ENCODE results near the gene PTK7.
A peak's percentile ranks its signal among the peaks of the same experiment; 100 is the strongest.
"Not testable (repeated sequence)": the region's sequence is repeated elsewhere in the genome, so short reads cannot be mapped to it uniquely, and the experiment has no call there.

Gene PTK7

GRCh38 chr6:43120101-43120763, 44.1 kb downstream of the PTK7 start:
- no peak for DNase-seq

- no peak for DNase-seq
Observed at GRCh38 chr6:43120944-43121913, 45.1 kb downstream of the PTK7 start.

GRCh38 chr6:43122146-43122545, 46.0 kb downstream of the PTK7 start:
- DNase-seq: no peak

GRCh38 chr6:43123461-43124314, 47.6 kb downstream of the PTK7 start:
- DNase-seq: no peak

- DNase-seq: no peak
Observed at GRCh38 chr6:43124481-43124880, 48.4 kb downstream of the PTK7 start.

GRCh38 chr6:43125119-43125518, 49.0 kb downstream of the PTK7 start:
- DNase-seq: no peak

- no peak for DNase-seq
Observed at GRCh38 chr6:43125555-43125954, 49.4 kb downstream of the PTK7 start.

- no peak for DNase-seq
Observed at GRCh38 chr6:43127180-43127579, 51.1 kb downstream of the PTK7 start.

- DNase-seq: no peak
Observed at GRCh38 chr6:43127877-43128276, 51.8 kb downstream of the PTK7 start.

- DNase-seq: no peak
Observed at GRCh38 chr6:43128926-43129325, 52.8 kb downstream of the PTK7 start.

GRCh38 chr6:43129434-43130194, 53.5 kb downstream of the PTK7 start:
- DNase-seq: no peak

GRCh38 chr6:43130429-43130828, 54.3 kb downstream of the PTK7 start:
- DNase-seq: no peak

- not testable (repeated sequence) for DNase-seq
Observed at GRCh38 chr6:43131379-43131778, 55.3 kb downstream of the PTK7 start.

- DNase-seq: no peak
Observed at GRCh38 chr6:43138267-43138666, 62.2 kb downstream of the PTK7 start.

- not testable (repeated sequence) for DNase-seq
Observed at GRCh38 chr6:43139973-43140372, 63.9 kb downstream of the PTK7 start.

GRCh38 chr6:43141644-43142043, 65.5 kb downstream of the PTK7 start:
- DNase-seq: no peak

GRCh38 chr6:43142101-43142500, 66.0 kb downstream of the PTK7 start:
- DNase-seq: no peak

- DNase-seq: peak; percentile 64 to 74
Observed at GRCh38 chr6:43143235-43144128, 67.4 kb downstream of the PTK7 start.

- no peak for DNase-seq
Observed at GRCh38 chr6:43144879-43145278, 68.8 kb downstream of the PTK7 start.

- DNase-seq: no peak
Observed at GRCh38 chr6:43146261-43146660, 70.1 kb downstream of the PTK7 start.
